A673 (cell line): Measurements from ENCODE around the gene AQP2. TPM values are rescaled to one million over a fixed set of nuclear protein-coding genes. Genes with fewer than 3 reads are reported as not detected.

ENCODE experiments used
- BruUV-seq: library from RNA; stranded (reverse); fragments of 400-500 nt; replicated peaks from 2 replicates; lab custom pipeline; 2021; lab: Mats Ljungman, UMichigan
- CTCF ChIA-PET: fragments of 300-600 bp; sonication (Branson Sonifier 250); formaldehyde crosslinking; loops from one replicate; lab custom pipeline; 2022; ENCODE audit warnings: antibody characterized with exemption; lab: Charles Lee
- POLR2A ChIA-PET: fragments of 300-600 bp; sonication (Branson Sonifier 250); formaldehyde crosslinking; loops from one replicate; lab custom pipeline; 2022; ENCODE audit warnings: antibody characterized with exemption; ENCODE audit not compliant: low non-redundant PET; lab: Charles Lee
- DNase-seq: peaks from one replicate; pipeline ENCODE4 v3.0.0-alpha.2; 2015; ENCODE audit warnings: low spot score
- H3K27ac ChIP-seq: fragments of 200-600 bp; sonication (generic); 2 replicates; pipeline ENCODE4 v1.5.1; 2016; ENCODE audit warnings: mixed run types, low read depth, mild to moderate bottlenecking, mixed read lengths, antibody characterized with exemption, low read length; ENCODE audit not compliant: poor library complexity, severe bottlenecking
- H3K27me3 ChIP-seq: fragments of 200-600 bp; sonication (generic); replicated peaks from 2 replicates; pipeline ENCODE4 v1.6.1; 2017; ENCODE audit warnings: mixed run types, low read depth, mild to moderate bottlenecking, mixed read lengths, antibody characterized with exemption, low read length; ENCODE audit not compliant: insufficient read depth, poor library complexity
- H3K36me3 ChIP-seq: fragments of 200-600 bp; sonication (generic); 2 replicates; pipeline ENCODE4 v1.6.1; 2016; ENCODE audit warnings: mixed run types, mild to moderate bottlenecking, mixed read lengths, antibody characterized with exemption, low read length; ENCODE audit not compliant: insufficient read depth, poor library complexity, severe bottlenecking
- H3K4me1 ChIP-seq: fragments of 200-600 bp; sonication (generic); 2 replicates; pipeline ENCODE4 v1.6.1; 2017; ENCODE audit warnings: mixed run types, mild to moderate bottlenecking, mixed read lengths, antibody characterized with exemption, low read length; ENCODE audit not compliant: insufficient read depth, poor library complexity, severe bottlenecking
- H3K4me3 ChIP-seq: fragments of 200-600 bp; sonication (generic); 2 replicates; pipeline ENCODE4 v1.5.1; 2016; ENCODE audit warnings: low read depth, mixed run types, mild to moderate bottlenecking, mixed read lengths, low read length; ENCODE audit not compliant: poor library complexity, severe bottlenecking
- H3K9me3 ChIP-seq: fragments of 200-600 bp; sonication (generic); 2 replicates; pipeline ENCODE4 v1.6.1; 2016; ENCODE audit warnings: mixed run types, low read depth, mild to moderate bottlenecking, mixed read lengths, antibody characterized with exemption, low read length; ENCODE audit not compliant: poor library complexity, severe bottlenecking
- CTCF ChIP-seq: fragments of 300-800, 200-600 bp; sonication (generic); conservative IDR thresholded peaks from 2 replicates; pipeline ENCODE4 v1.5.1; 2017; ENCODE audit warnings: low read depth, mild to moderate bottlenecking, antibody characterized with exemption, low read length, moderate library complexity, mixed read lengths
- EZH2 ChIP-seq: fragments of 200-600 bp; sonication (generic); IDR thresholded peaks from 2 replicates; pipeline ENCODE4 v1.6.1; 2017; ENCODE audit warnings: borderline replicate concordance, low read depth, mild to moderate bottlenecking, mixed read lengths, antibody characterized with exemption, low read length; ENCODE audit not compliant: poor library complexity, severe bottlenecking
- intact Hi-C: fragments of 100-400 bp; cut with micrococcal nuclease; formaldehyde crosslinking; loops from one replicate; pipeline ENCODE4 v1.10.0; 2022; ENCODE audit not compliant: unreplicated experiment
- total RNA-seq: library from RNA; stranded (reverse); gene quantifications from 2 replicates; pipeline ENCODE4 v1.2.3, GENCODE V29; 2021

AQP2 gene
- total RNA-seq, 1 experiment from 2014 or later, result not detected

GRCh38 chr12:49943625-49943960 lies 6.9 kb upstream of the AQP2 start:
- no peak overlapping the region for H3K4me3 ChIP-seq
- DNase-seq, result no peak
- intact Hi-C loops, result loop anchor here (10.0 kb wide), 1 partner anchor 169 kb away; no protein-coding TSS in a partner anchor
- TF ChIP-seq EZH2 (no peak), CTCF (no peak)
- ChIA-PET CTCF (no interaction called here), POLR2A (no interaction called here)
- no peak overlapping the region for H3K27ac ChIP-seq
- no peaks in the 10 kb centered on the region for H3K27me3 ChIP-seq
- H3K36me3 ChIP-seq, result no peaks in the 10 kb centered on the region
- H3K9me3 ChIP-seq, result no peaks in the 10 kb centered on the region
- no TSS peak for BruUV-seq
- H3K4me1 ChIP-seq, result no peaks in the 10 kb centered on the region

- no peak for DNase-seq
- ChIA-PET CTCF (no interaction called here), POLR2A (no interaction called here)
- Histone ChIP-seq H3K27ac (no peak overlapping the region), H3K9me3 (no peaks in the 10 kb centered on the region), H3K36me3 (no peaks in the 10 kb centered on the region), H3K27me3 (no peaks in the 10 kb centered on the region), H3K4me1 (no peaks in the 10 kb centered on the region), H3K4me3 (no peak overlapping the region)
- intact Hi-C loops, result loop anchor here (10.0 kb wide), 1 partner anchor 169 kb away; no protein-coding TSS in a partner anchor
- BruUV-seq, result no TSS peak
- TF ChIP-seq CTCF (no peak), EZH2 (no peak)
These were observed 6.5 kb upstream of the AQP2 start for GRCh38 chr12:49944046-49944445.

GRCh38 chr12:49944718-49945117 lies 5.8 kb upstream of the AQP2 start:
- Histone ChIP-seq H3K4me3 (no peak overlapping the region), H3K4me1 (no peaks in the 10 kb centered on the region), H3K27me3 (no peaks in the 10 kb centered on the region), H3K27ac (no peak overlapping the region), H3K9me3 (no peaks in the 10 kb centered on the region), H3K36me3 (no peaks in the 10 kb centered on the region)
- TF ChIP-seq CTCF (no peak), EZH2 (no peak)
- ChIA-PET CTCF (interaction anchor here (1.6 kb wide), 1 partner anchor 78 kb away, joined by 7 read pairs; no protein-coding TSS in a partner anchor), POLR2A (no interaction called here)
- no peak for DNase-seq
- intact Hi-C loops, result loop anchor here (5.0 to 10.0 kb wide), 2 partner anchors 77 to 170 kb away; no protein-coding TSS in a partner anchor
- BruUV-seq, result no TSS peak
